ENCODE results near the gene SDCCAG8.

DNA sequence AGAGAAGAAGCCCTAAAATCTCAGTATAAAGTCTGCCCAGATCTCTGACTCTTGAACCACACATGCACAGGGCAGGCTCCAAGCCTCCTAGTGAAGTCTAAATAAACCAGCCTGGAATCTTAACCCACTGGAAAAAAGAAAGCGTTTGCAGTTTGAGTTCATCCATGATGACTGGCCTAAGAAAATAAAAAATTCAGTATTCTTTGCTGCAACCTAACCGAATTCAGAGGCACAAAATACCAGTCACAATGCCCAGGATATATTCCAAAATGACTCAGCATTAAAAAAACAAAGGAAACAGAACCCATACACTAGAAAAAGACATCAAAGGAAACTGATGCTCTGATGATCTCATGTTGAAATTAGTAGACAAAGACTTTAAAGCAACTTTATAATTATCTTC, 269.2 kb downstream of the SDCCAG8 start:
- no peak for TF ChIP-seq POLR2A (IDR thresholded peaks at IDR 0.05)
- TF ChIP-seq, protein P1, sequence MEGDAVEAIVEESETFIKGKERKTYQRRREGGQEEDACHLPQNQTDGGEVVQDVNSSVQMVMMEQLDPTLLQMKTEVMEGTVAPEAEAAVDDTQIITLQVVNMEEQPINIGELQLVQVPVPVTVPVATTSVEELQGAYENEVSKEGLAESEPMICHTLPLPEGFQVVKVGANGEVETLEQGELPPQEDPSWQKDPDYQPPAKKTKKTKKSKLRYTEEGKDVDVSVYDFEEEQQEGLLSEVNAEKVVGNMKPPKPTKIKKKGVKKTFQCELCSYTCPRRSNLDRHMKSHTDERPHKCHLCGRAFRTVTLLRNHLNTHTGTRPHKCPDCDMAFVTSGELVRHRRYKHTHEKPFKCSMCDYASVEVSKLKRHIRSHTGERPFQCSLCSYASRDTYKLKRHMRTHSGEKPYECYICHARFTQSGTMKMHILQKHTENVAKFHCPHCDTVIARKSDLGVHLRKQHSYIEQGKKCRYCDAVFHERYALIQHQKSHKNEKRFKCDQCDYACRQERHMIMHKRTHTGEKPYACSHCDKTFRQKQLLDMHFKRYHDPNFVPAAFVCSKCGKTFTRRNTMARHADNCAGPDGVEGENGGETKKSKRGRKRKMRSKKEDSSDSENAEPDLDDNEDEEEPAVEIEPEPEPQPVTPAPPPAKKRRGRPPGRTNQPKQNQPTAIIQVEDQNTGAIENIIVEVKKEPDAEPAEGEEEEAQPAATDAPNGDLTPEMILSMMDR (IDR thresholded peaks at IDR 0.05): no peak

Data from suprapubic skin (tissue), 3 donors.